Measurements from ENCODE around the gene ANGPTL4.
"Not testable (repeated sequence)": the region's sequence is repeated elsewhere in the genome, so short reads cannot be mapped to it uniquely, and the experiment has no call there.

The ANGPTL4 gene

GRCh38 chr19:8334458-8335342, 29.3 kb upstream of the ANGPTL4 start:
- DNase-seq: peak; percentile 61

- DNase-seq: no peak
Measured at GRCh38 chr19:8335343-8336071, 28.4 kb upstream of the ANGPTL4 start.

- DNase-seq: no peak
Measured at GRCh38 chr19:8336072-8336569, 27.8 kb upstream of the ANGPTL4 start.

DNA sequence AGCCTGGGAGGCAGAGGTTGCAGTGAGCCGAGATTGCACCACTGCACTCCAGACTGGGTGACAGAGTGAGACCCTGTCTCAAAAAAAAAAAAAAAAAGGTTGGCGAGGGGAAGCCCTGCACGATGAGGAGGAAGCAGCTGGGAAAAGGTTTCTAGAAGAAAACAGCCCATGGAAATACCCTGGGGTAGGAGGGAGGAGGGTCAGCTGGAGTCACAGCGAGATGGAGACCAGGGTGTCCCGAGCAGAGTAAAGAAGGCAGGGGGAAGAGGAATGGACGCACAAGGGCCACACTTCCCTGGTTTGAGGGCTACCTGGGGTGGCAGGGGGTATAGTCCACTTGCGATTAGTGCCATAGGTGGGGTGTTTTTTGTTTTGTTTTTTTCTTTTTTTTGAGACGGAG, 27.3 kb upstream of the ANGPTL4 start:
- DNase-seq: no peak

DNA sequence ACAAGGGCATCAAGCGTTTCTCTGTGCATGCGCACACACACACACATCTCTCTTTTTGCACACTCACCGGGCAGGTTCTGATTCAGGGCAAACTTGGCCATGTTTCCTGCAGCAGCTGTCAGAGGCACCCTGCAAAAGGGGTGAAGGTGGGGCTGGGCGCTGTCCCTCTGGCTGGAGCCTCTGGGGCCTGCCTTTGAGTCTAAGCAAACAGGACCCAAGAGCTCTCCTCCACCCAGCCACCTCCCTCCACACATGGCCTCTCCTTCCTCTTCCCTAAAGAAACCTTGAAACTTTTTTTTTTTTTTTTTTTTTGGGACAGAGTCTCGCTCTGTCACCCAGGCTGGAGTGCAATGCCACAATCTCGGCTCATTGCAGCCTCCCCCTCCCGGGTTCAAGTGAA, 26.2 kb upstream of the ANGPTL4 start:
- DNase-seq: no peak

GRCh38 chr19:8338835-8339234, 25.1 kb upstream of the ANGPTL4 start:
- DNase-seq: no peak

GRCh38 chr19:8340341-8341096, 23.4 kb upstream of the ANGPTL4 start:
- DNase-seq: no peak

DNA sequence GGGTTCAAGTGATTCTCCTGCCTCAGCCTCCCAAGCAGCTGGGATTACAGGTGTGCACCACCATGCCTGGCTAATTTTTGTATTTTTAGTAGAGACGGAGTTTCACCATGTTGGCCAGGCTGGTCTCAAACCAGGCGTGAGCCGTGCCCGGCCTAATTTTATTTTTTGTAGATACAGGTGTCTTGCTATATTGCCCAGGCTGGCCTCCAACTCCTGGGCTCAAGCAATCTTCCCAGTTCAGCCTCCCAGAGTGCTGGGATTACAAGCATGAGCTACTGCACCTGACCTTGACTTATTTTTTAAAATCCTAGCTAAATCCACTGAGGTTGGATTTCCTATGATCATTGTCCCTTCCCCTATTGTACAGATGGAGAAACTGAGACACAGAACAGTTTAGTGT, 22.5 kb upstream of the ANGPTL4 start:
- not testable (repeated sequence) for DNase-seq

DNA sequence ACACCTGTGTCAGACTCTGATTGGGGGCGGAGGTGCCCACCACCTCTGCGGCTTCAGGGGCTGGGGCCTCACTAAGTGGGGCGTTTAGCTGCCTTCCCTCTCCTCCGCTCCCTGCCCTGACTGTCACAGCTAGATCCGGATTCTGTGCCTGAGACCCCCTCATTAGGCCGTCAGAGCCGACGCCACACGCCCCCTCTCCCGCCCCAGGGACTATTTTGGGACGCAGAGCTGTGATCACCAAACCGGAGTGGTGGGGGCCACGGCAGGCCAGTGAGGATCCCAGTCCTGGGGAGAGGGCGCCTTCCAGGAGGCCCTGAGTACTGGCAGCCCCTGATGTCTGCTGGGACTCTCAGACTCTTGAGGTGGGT, 21.7 kb upstream of the ANGPTL4 start:
- no peak for DNase-seq

GRCh38 chr19:8342684-8343482, 21.1 kb upstream of the ANGPTL4 start, which contains the start of gene KANK3:
Gene KANK3 (minus strand): TSS chr19:8343262. CDS start chr19:8337828, 5,434 bp downstream.
- peak; percentile 79 for DNase-seq

DNA sequence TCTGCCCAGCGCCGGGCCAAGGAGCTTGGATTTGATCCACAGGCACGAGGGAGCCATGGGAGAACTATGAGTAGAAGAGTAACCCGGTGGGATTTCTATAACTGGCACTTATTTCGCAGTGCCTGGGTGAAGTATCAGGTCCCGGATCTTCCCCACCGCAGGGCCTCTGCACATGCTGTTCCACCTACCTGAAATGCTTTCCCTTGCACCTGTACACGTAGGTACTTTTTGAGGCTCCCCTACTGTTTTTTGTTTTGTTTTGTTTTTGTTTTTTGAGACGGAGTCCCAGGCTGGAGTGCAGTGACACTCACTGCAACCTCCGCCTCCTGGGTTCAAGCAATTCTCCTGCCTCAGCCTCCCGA, 20.5 kb upstream of the ANGPTL4 start:
- no peak for DNase-seq

DNA sequence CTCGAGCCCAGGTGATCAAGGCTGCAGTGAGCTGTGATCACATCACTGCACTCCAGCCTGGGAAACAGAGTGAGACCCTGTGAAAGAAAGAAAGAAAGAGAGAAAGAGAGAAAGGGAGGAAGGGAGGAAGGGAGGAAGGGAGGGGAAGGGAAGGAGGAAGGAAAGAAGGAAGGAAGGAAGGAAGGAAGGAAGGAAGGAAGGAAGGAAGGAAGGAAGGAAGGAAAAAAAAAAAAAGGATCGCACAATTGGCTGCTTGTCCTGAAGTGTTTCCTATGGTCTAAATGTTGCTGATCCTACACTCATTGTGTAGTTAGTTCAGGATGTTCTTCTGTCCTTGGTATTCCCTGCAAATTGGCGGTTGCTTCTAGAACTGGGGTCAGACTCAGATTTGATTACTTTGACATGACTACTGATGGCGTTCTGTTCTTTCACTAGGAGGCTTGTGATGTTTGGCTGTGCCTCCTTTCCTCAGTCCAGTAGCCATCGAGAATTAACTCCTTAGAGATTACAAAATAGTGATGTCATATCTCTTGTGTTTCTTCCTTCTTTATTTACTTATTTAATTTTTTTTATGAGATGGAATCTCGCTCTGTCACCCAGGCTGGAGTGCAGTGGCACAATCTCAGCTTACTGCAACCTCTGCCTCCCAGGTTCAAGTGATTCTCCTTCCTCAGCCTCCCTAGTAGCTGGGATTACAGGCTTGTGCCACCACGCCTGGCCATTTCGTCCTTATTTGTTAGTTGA, 14.2 kb upstream of the ANGPTL4 start:
- DNase-seq: not testable (repeated sequence)

GRCh38 chr19:8352134-8352827, 11.7 kb upstream of the ANGPTL4 start:
- no peak for DNase-seq

DNA sequence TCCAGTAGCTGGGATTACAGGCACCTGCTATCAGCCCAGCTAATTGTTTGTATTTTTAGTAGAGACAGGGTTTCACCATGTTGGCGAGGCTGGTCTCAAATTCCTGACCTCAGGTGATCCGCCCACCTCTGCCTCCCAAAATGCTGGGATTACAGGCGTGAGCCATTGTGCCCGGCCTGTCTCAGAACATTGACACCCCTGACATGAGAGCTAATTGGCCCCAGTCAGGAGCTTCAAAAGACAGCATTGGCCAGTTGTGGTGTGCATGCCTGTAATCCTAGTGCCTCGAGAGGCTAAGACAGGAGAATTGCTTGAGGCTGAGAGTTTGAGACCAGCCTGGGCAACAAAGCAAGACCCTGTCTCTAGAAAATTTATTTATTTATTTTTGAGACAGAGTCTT, 11.1 kb upstream of the ANGPTL4 start:
- not testable (repeated sequence) for DNase-seq

DNA sequence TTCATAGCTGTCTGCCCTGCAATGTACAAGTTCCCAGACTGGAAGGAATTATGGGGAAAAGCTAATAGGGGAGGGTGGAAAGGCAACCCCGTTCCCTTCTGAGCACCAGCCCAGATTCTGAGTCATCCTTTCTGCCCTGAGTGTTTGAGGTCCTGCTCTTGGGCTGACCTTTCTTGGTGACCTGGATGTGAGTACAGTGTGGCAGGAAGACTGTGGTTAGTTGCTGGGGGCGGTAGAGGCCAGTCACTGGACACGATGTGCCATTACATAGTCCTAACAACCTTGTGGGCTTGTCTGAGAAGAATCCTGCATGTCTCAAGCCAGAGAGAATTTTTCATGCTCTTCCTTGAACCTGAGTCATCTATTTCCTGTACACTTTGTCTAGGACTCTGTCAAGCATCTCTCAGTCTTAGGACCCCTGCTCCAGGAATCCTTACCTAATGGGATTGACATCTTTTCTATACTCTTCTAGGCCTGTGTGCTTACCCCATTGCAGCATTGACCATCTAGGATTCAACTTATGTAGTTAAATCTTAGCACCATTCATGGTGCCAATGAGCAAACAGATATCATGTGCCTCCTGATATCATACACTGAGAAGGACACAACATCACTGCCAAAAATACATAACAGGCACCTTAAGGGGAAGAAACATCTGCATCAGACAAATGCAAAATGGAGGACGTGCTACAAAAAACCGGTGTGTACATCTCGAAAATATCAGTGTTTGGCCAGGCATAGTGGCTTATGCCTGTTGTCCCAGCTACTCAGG, 8.1 kb upstream of the ANGPTL4 start:
- DNase-seq: no peak

- no peak for DNase-seq
Measured at GRCh38 chr19:8357007-8357521, 6.9 kb upstream of the ANGPTL4 start.

DNA sequence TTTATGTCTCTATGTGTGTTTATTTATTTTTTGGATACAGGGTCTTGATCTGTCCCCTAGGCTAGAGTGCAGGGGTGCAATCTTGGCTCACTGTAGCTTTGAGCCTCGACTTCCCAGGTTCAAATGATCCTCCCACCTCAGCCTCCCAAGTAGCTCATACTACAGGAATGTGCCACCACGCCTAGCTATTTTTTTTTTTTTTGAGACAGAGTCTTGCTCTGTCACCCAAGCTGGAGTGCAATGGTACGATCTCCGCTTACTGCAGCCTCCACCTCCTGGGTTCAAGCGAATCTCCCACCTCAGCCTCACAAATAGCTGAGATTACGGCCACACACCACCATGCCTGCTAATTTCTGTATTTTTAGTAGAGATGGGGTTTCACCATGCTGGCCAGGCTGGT, 5.0 kb upstream of the ANGPTL4 start:
- DNase-seq: no peak

GRCh38 chr19:8360196-8360595, 3.8 kb upstream of the ANGPTL4 start:
- DNase-seq: no peak

GRCh38 chr19:8361921-8362793, 1.8 kb upstream of the ANGPTL4 start:
- DNase-seq: peak; percentile 13

Measured in retina (tissue), 1 donor.